ENCODE results near the gene PNLIPRP2.

PNLIPRP2 gene

DNA sequence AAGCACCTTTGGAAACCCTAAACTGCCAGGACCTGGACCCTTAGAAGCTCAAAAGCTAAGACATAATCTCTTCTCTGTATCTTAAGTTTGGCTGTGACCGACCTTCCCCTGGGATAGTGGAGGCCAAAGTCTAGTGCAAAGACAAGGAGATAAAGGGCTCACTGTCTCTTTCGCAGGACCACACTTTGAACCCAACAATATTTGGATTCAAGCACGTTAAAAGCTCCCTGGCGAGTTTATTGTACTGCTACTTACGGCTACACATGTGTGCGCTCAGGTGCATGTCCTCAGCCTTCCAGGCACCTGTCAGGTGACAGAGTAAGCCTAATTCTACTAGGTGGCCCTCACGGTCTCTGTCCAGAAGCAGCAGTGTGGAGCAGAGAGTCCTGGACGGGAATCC is 55.9 kb downstream of the PNLIPRP2 start:
- in situ Hi-C loops (cut with HindIII; ENCODE audit: low sequenced_read_pairs): no loop called here

DNA sequence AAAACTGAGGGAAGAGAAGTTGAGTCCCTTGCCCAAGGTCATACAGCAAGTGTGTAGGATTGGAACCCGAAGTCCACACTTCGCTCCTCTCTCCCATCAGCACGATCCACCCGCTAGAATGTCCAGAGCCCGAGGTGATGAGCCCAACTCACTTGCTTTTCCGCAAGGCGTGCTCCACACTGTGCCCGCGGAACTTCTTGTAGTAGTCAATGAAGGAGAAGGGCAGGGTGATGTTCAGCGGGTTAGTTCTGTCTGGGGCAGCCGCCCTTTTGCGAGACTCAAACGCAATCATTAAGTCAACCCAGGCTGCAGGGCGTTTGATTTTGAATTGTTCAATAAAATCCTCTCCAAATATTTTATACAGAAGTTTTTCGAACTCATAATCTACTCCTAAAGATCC is 58.6 kb downstream of the PNLIPRP2 start:
- in situ Hi-C loops (cut with HindIII; ENCODE audit: low sequenced_read_pairs): no loop called here

DNA sequence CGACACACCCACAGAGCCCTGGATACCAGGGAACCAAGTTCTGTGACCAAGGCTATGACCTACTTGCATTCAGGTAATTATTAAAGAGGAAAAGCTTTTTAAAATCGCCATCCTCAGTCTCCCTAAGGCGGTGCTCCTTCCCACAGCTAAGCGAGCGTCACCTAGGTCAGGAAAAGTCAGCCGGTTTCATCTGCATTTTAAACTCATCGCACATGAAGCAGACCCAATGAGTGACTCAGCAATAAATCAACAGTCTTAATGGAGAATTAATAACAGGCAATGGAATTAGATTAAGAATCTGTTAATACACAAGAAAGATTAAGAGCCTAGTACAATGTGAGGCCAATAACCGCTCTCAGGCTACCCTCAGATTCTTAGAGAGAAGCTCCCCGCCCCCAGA is 62.4 kb downstream of the PNLIPRP2 start:
- in situ Hi-C loops (cut with HindIII; ENCODE audit: low sequenced_read_pairs): no loop called here

DNA sequence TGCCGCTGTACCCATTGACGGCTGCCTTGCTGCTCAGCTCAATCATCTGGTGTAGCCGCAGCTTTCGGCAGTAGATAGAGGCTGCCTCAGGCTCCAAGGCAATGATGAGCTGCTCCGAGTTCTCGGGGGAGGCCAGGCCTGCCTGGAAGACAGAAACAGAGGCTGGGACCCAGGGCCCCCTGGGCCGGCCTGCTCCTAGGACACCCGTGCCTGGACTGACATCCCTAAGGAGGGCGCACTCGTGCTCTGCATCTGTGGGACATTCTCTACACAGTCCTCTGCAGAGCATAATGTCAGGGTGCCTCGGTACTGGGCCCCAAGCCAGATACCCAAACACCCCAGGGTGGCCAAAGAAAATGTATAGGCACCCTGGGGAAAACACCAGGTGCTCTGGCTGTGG is 63.1 kb downstream of the PNLIPRP2 start:
- in situ Hi-C loops (cut with HindIII; ENCODE audit: low sequenced_read_pairs): no loop called here

DNA sequence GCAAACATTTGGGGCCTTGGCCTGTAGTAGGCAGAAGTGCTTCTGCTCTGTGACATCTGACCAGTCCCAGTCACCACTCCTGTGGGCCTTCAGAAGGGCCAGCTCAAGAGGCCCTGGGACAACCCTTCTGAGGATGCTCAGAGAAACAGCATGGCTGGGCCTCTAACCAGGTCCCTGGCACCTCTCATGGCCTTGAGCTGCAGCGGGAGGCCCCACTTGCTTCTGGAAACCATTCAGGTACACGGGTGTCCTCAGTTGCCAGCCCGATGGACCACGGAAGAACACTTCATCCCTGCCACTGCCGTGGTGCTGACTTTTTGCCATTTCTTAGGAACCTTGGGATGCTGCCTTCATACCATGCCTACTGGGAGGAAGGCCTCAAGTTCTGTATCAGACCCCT is 64.0 kb downstream of the PNLIPRP2 start:
- in situ Hi-C loops (cut with HindIII; ENCODE audit: low sequenced_read_pairs): loop anchor here (5.0 kb wide), 1 partner anchor 93 kb away; no protein-coding TSS in a partner anchor

DNA sequence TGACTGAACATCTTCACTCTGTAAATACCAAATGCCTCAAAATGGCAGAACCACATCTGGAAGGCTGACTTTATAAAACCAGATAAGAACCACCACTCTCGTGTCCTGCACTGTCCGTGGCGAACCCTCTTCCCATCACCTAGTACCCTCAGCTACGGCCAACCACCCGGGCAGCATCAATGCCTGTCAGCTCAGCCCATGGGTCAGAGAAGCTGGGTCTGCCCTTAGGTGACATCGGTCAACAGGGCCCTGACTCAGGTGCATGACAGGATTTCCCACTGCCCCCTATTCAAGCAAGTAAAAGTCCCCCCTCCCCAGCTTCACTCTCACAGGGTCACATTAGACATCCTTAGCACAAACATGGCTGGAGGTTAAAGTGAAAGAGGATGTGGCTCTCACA is 65.1 kb downstream of the PNLIPRP2 start:
- in situ Hi-C loops (cut with HindIII; ENCODE audit: low sequenced_read_pairs): loop anchor here (5.0 kb wide), 1 partner anchor 91 kb away; no protein-coding TSS in a partner anchor

DNA sequence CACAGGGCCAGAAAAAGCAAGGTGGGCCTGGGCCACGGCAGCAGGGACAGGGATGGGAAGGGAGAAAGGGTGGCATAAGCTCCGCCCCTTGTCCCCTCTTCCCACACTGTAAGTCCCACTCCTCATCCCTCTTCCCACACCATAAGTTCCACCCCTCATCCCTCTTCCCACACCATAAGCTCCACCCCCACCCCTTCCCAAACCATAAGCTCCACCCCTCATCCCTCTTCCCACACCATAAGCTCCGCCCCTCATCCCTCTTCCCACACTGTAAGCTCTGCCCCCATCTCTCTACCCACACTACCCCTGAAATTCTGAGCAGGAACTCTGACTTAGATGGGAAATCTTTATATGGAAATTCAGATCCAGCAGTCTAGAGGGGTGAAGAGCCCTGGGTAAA is 65.9 kb downstream of the PNLIPRP2 start:
- in situ Hi-C loops (cut with HindIII; ENCODE audit: low sequenced_read_pairs): loop anchor here (5.0 kb wide), 1 partner anchor 91 kb away; no protein-coding TSS in a partner anchor

DNA sequence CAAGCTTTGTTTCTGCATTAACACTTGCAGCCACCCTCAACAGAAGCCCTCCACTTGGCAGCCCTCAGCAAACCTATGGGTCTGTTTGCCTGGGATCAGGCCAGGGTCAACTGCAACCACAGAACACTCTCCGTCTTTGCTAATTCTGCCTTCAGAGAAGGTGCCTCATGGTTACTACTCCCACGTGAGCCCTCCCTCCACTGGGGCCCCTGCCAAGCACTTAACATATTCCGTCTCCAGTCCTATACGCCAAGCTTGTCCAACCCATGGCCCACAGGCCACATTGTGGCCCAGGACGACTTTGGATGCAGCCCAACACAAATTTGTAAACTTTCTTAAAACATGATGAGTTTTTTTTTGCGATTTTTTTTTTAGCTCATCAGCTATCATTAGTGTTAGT is 66.9 kb downstream of the PNLIPRP2 start:
- in situ Hi-C loops (cut with HindIII; ENCODE audit: low sequenced_read_pairs): loop anchor here (5.0 kb wide), 1 partner anchor 90 kb away; no protein-coding TSS in a partner anchor

DNA sequence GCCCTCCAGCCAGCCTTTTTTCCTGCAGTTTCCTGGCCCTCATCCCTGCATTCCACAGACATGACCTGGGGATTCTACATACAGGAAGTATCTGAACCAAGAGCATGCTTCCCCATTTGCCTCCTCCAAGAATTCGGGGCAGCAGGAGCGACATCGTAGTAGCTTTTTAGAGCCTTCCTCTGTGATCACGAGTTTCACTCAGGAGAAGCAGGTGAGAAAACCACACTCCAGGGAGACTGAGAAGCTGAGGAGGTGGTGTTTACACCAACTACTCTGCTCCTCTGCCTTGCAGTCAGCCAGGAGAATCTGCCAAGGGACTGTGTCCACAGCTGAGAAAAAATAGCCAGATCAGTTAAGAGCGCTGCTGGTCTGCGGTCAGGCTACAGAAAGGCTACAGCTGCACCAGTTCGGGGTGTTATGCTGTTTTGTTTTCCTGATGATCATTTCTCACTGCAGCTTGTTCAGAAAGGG is 67.5 kb downstream of the PNLIPRP2 start:
- in situ Hi-C loops (cut with HindIII; ENCODE audit: low sequenced_read_pairs): loop anchor here (5.0 kb wide), 1 partner anchor 89 kb away; no protein-coding TSS in a partner anchor

DNA sequence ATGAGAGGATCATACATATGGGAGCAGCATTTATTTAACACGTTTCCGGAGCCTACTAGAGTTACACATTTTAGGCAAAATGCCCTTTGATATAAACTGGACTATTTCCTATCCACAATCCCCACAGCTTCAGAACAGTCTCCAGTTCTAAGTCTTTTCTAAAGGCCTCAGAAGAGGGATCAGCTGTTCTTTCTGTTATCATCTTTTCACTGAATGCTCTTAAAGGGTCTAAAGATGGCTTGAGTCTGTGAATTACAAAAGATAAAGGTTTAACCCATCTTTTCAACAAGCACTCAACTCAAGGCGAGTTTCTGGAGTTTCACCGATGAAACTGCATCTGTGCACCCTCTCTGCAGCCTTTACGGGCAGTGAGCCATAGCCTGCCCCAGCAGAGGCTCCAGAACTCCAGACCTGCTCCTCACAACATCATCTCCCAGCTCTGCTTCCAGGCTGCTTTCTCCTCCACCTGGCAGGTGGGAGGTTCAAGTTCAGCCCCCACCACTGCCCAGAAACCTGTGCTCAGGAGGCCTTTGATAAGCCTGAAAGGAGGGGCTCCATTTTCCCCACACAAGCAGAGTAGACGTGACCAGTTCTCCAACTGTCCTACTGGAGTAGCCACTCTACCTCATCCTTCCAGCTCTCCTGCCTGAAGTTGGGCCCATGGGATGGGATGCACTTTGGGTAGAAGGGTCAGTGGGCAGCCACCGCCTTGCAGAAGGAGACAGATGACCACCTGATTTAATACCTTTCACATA is 68.2 kb downstream of the PNLIPRP2 start:
- in situ Hi-C loops (cut with HindIII; ENCODE audit: low sequenced_read_pairs): loop anchor here (5.0 kb wide), 1 partner anchor 88 kb away; no protein-coding TSS in a partner anchor

DNA sequence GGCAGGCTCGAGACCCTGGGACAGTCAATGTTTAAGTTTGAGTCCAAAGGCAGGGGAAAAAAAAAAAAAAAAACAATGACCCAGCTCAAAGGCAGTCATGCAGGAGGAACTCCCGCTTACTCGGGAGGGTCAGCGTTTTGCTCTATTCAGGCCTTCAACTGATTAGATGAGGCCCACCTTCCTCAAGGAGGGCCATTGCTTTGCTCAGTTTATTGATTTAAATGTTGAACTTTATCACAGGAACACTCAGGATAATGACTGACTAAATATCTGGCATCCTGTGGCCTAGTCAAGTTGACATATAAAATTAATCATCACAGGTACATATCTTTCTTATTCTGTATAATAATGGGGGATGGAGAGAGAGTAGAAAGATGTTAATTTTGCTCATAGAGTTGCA is 69.0 kb downstream of the PNLIPRP2 start:
- in situ Hi-C loops (cut with HindIII; ENCODE audit: low sequenced_read_pairs): loop anchor here (5.0 kb wide), 1 partner anchor 88 kb away; no protein-coding TSS in a partner anchor

DNA sequence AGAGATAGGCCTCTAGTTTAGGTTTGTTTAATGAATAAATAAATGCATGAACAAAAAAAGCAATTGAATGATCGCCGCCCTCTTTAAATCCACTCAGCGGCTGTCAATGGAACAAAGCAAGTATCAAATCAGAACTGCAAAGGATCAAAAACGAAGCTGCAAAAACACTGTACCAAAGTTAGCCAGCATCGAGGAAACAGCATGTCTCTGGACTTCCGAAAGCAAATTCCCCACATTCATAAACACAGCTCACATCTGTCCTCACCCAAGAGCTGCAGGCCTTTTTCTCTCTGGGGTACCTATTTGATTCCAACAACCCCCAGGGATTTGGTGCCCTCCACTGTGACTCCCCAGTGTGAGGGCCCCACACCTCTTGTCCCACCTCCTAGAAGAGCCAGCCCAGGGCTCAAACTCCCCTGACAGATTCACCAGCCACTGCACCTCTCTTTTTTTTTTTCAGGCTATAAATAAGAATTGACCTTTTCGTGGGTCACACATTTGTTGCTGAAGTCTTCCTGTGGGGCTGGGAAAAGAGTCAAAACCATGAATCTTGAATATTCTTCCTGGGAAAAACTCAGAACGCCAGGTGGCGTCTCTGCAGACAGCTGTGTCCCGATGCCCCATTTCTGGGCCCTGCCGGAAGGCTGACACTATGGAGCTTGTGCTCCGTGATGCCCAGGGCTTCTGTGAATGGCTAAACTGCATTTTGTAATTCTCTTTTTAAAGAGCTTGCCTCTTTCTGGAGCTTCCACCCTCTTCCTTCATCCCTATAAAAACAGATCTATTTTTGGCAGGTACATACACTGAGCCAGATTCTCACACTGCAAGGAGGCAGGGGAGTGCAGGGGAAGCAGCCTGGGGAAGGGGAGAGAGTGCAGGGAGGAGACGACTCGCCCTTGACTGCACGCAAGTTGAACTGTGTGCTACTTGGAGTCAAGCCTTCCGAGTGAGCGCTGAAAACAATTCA is 69.9 kb downstream of the PNLIPRP2 start:
- in situ Hi-C loops (cut with HindIII; ENCODE audit: low sequenced_read_pairs): no loop called here

DNA sequence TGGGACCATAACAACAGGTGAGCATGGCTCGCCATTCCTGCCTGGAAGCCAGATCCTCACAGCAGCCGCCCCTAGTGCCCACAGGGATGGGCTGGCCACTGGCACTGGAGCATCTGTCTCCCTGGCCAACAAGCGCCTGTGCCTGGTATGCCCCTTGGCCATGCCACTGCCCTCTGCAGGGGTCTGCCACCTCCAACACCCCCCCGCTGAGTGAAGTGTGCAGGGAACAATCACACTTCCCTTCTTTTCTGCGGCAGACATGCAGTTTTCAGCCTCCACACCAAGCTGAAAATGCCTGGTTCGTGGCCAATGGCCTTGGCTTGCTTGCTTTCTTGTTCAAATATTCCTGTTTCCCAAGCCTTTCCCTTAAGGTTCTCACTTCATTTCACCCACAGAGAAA is 70.9 kb downstream of the PNLIPRP2 start:
- in situ Hi-C loops (cut with HindIII; ENCODE audit: low sequenced_read_pairs): no loop called here

DNA sequence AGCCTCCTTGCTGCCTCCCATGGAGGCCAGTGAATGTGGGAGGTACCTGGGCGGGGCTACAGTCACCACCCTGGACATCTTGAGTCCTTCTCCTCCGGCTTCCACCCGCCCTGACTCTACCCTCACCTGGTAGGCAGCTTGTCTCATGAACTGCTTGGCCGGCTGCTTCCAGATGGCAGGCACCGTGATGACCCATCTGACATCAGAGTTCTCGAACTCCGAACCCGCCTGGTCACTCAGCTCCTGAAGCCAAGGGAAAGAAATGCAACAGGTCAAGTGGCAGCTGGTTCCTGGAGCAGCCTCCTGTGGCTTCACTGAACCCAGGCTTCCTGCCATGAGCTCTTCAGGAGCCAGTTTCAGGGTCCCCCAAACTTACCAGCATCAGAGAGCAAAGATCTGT is 71.5 kb downstream of the PNLIPRP2 start:
- in situ Hi-C loops (cut with HindIII; ENCODE audit: low sequenced_read_pairs): no loop called here

DNA sequence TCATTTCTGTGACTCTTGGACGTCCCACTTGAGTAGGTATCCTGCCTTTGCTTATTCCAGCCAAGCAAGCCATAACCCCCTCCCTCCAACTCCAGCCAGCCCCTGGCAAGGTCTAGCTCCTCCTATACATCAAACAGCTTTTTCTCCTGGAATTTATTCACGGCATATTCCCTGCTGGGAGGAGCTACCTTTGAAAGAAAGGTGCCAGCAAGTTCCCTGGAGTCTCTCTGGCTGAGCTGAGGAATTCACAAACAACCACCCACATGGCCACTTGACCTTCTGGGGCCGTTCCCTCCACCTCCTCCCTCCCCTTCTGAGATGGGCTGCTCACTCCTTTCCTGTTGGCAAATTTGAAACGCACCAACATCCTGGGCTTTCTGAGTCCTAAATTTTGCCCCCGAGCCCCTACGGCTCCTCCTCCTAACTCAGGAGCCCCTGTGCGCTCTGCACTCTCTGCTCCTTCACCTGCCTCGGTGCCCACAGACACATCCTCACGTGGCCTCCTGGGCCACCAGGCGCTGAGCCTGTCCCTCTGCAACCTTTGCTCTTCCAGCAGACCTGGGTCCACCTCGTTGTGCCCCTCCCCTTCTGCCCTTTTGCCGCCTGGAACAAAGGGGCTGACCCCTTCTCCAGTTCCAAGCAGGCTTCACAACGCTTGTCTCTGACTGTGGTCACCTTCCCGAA is 73.6 kb downstream of the PNLIPRP2 start:
- in situ Hi-C loops (cut with HindIII; ENCODE audit: low sequenced_read_pairs): no loop called here
